ENCODE measurements around the gene SLC5A1. TPM values are rescaled to one million over a fixed set of nuclear protein-coding genes. Genes with fewer than 3 reads are reported as not detected.

The SLC5A1 gene
- not detected for total RNA-seq

DNA sequence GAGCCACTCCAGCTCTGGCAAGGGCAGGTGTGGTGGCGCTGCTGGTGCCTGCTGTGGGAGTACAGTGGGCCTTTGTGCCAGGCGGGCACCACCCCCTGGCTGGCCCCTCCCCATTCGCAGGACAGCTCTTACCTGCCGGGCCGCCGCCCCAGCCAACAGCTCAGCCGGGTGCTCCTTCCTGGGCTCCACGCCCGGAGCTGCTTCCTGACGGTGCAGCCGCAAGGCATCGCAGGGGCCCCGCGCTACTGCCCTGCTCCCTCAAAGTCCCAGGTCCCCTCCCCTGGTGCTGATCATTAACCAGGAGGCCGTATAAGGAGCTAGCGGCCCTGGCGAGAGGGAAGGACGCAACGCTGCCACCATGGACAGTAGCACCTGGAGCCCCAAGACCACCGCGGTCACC is at the start of gene SLC5A1:
SLC5A1 (plus strand) TSS at position 338 of the 400 bp plus-strand sequence; CDS start at position 359, 21 bp downstream.
- Mint-ChIP-seq H3K27me3 (peaks cover 74% of the 10 kb centered on the region), H3K9me3 (no peaks in the 10 kb centered on the region), H3K36me3 (ENCODE audit: low read depth) (no peaks in the 10 kb centered on the region), H3K27ac (no peak within 1 kb of the TSS), H3K4me1 (no peaks in the 10 kb centered on the region), H3K4me3 (no peak within 1 kb of the TSS)
- ChIA-PET CTCF (interaction anchor here (1.4 kb wide), 1 partner anchor 15 kb away, joined by 4 read pairs; no protein-coding TSS in a partner anchor), POLR2A (interaction anchor here (0.5 kb wide), 1 partner anchor 103 kb away, joined by 4 read pairs; no protein-coding TSS in a partner anchor)
- no peak for DNase-seq

DNA sequence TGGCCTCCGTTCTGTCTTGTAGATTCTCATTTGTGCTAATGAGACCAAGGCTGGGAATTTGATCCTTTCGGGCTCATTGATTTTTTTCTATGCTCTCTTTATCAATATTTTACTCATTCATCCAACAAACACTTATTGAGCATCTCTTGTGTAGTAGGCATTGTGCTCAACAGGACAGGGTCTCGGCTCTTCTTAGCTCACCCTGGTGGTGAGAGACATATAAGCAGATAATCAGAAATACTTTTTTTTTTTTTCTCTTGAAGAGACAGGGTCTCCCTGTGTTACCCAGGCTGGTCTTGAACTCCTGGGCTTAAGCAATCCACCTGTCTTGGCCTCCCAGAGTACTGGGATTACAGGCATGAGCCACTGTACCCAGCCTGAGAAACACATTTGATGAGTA is 48.0 kb upstream of the SLC5A1 start:
- H3K9me3 Mint-ChIP-seq, result no peaks in the 10 kb centered on the region
- ChIA-PET POLR2A (no interaction called here), CTCF (no interaction called here)
- no peak overlapping the region for H3K4me3 Mint-ChIP-seq
- peaks cover 26% of the 10 kb centered on the region for H3K27me3 Mint-ChIP-seq
- H3K4me1 Mint-ChIP-seq, result no peaks in the 10 kb centered on the region
- H3K27ac Mint-ChIP-seq, result no peak overlapping the region
- DNase-seq, result no peak
- no peaks in the 10 kb centered on the region for H3K36me3 Mint-ChIP-seq (ENCODE audit: low read depth)

DNA sequence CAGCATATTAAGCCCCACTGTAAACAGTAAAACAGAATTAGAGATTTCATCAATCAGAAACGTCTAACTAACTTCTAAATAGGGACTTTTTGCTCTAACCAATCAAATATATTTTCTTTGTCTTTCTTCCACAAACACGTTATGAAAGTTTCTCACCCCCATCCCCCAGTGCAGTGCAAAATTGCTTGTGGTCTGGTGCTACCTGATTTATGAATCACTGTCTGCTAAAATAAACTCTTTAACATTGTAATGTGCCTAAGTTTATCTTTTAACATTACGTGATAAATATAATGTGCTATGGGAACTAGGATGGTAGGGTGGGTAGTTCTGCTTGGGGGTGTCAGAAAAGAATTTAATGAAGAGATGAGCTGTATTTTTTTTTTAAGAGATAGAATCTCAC is 47.3 kb upstream of the SLC5A1 start:
- Mint-ChIP-seq H3K4me3 (no peak overlapping the region), H3K27ac (no peak overlapping the region), H3K27me3 (peaks cover 22% of the 10 kb centered on the region), H3K36me3 (ENCODE audit: low read depth) (no peaks in the 10 kb centered on the region), H3K4me1 (no peaks in the 10 kb centered on the region), H3K9me3 (no peaks in the 10 kb centered on the region)
- DNase-seq, result no peak
- POLR2A ChIA-PET, result no interaction called here
- CTCF ChIA-PET, result interaction anchor here (0.6 kb wide), 1 partner anchor 749 kb away, joined by 3 read pairs; no protein-coding TSS in a partner anchor

DNA sequence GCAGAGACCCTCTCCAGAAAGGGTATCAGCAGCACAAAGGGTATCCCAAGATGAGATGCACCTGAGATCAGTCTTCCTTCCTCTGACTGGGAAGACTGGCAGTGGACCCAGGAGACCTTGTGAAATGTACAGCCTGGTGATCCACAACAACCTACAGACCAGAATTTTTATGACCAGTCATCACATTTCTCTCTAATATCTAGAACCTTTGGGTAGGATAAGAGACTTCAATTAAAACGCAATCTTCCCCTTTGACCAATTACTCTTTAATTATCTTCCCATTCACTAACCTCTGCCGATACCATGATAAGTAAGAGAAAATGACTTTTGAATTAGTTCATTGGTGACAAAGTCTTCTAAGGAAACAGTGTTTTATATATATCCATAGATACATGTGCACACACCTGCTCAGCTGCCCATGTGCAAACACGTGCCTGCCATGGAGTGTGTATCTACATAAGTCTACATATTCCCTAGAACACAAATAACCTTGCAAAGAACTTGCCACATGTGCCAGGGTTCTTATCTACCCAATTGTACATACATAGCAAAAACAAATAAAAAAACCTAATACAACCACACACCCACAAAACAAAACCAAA is 44.2 kb upstream of the SLC5A1 start:
- H3K27me3 Mint-ChIP-seq, result peaks cover 18% of the 10 kb centered on the region
- no peak for DNase-seq

DNA sequence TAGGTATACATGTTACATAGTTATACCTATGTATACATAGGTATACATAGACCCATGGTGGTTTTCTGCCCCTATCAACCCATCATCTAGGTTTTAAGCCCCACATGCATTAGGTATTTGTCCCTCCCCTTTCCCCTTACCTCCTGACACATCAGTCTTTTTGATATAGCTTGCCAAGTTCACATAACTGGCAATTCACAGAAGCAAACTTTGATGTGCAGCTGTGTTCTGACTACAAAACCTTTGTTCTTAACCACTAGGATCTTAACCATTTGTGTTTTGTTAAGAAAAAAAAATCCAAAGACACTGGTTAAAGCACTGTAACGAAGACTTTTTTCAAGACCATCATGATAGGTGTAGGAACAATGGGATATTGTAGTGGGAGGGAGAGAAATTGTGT is 42.9 kb upstream of the SLC5A1 start:
- Mint-ChIP-seq H3K36me3 (ENCODE audit: low read depth) (no peaks in the 10 kb centered on the region), H3K4me3 (no peak overlapping the region), H3K27me3 (peaks cover 19% of the 10 kb centered on the region), H3K9me3 (no peaks in the 10 kb centered on the region), H3K27ac (no peak overlapping the region), H3K4me1 (no peaks in the 10 kb centered on the region)
- ChIA-PET CTCF (no interaction called here), POLR2A (no interaction called here)
- no peak for DNase-seq

More for the DNA sequence above, 44.2 kb upstream of the SLC5A1 start:
- POLR2A ChIA-PET, result no interaction called here
- no peaks in the 10 kb centered on the region for H3K36me3 Mint-ChIP-seq (ENCODE audit: low read depth)
- CTCF ChIA-PET, result interaction anchor here (0.7 kb wide), 1 partner anchor 86 kb away, joined by 3 read pairs; no protein-coding TSS in a partner anchor
- no peaks in the 10 kb centered on the region for H3K4me1 Mint-ChIP-seq
- H3K4me3 Mint-ChIP-seq, result no peak overlapping the region
- no peak overlapping the region for H3K27ac Mint-ChIP-seq
- no peaks in the 10 kb centered on the region for H3K9me3 Mint-ChIP-seq

DNA sequence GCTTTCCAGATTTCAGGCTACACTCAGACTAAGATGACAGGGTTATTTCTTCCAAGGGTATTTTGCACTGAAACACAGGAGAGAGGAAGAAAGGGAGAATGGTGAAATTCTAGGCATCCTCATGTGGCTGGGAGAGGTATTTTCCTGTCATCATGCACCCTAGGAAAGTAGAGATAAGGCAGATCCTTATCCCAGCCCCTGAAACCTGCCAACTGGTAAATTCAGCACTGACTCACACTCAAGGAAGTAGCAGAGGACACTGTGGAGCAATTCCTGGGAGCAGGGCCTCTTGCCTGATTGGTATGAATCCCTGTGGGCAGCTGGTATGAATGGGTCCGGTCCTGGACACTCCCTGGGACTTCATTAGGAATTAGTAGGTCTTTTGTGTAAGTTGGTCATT is 37.6 kb upstream of the SLC5A1 start:
- Mint-ChIP-seq H3K36me3 (ENCODE audit: low read depth) (no peaks in the 10 kb centered on the region), H3K9me3 (no peaks in the 10 kb centered on the region), H3K27ac (no peak overlapping the region), H3K4me1 (no peaks in the 10 kb centered on the region), H3K4me3 (no peak overlapping the region), H3K27me3 (peaks cover 21% of the 10 kb centered on the region)
- CTCF ChIA-PET, result no interaction called here
- no peak for DNase-seq
- POLR2A ChIA-PET, result no interaction called here

DNA sequence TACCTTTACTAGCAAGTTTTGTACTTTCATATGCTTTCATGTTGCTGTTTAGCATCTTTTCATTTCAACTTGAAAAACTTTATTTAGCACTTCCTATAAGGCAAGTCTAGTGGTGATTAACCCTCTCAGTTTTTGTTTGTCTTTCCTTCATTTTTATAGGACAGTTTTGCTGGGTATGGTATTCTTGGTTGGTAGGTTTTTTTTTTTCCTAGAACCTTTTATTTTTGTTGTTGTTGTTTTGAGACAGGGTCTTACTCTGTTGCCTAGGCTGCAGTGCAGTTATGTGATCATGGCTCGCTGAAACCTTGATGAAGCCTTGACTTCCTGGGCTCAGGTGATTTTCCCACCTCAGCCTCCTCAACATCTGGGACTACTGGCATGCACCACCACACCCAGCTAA is 29.9 kb upstream of the SLC5A1 start:
- CTCF ChIA-PET, result no interaction called here
- Mint-ChIP-seq H3K27ac (no peak overlapping the region), H3K4me3 (no peak overlapping the region), H3K36me3 (ENCODE audit: low read depth) (no peaks in the 10 kb centered on the region), H3K27me3 (peaks cover 22% of the 10 kb centered on the region), H3K4me1 (no peaks in the 10 kb centered on the region), H3K9me3 (peaks cover 20% of the 10 kb centered on the region)
- no peak for DNase-seq
- POLR2A ChIA-PET, result no interaction called here

DNA sequence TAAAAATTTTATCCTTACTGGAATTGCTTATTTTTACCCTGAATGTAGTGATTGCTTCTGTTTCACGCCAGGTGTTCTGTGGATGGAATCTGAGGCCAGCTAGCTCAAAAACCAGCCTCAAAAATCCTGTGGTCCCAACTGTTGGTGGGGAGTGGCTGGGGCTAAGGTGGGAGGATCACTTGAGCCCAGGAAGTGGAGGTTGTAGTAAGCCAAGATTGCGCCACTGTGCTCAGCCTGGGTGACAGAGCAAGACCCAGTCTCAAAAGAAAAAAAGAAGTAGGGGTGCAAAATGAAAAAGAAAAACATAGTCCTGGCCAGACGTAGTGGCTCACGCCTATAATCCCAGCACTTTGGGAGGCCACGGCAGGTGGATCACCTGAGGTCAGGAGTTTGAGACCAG is 27.0 kb upstream of the SLC5A1 start:
- ChIA-PET CTCF (no interaction called here), POLR2A (no interaction called here)
- Mint-ChIP-seq H3K4me1 (no peaks in the 10 kb centered on the region), H3K4me3 (no peak overlapping the region), H3K27ac (no peak overlapping the region), H3K27me3 (peaks cover 27% of the 10 kb centered on the region), H3K36me3 (ENCODE audit: low read depth) (no peaks in the 10 kb centered on the region), H3K9me3 (peaks cover 20% of the 10 kb centered on the region)
- DNase-seq, result no peak

DNA sequence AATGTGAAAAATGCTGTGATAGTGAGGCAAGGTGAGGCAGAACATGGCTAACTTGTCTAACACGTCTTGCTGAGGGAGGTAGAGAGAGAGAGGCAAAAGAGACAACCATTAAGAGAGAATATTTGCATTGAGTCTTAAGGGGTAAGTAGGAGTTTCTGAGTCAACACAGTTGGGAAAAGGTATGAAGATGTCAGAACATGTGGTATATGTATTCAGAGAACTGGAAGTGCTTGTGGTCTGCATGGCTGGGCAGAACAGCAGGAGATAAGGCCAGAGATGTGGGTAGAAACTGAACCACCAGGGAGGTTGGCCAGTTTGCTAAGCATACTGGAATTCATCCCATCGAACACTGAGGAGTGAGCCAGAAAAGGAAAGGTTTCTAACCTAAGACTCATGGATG is 25.0 kb upstream of the SLC5A1 start:
- ChIA-PET CTCF (no interaction called here), POLR2A (no interaction called here)
- Mint-ChIP-seq H3K9me3 (peaks cover 10% of the 10 kb centered on the region), H3K4me3 (no peak overlapping the region), H3K27ac (no peak overlapping the region), H3K27me3 (peaks cover 30% of the 10 kb centered on the region), H3K4me1 (no peaks in the 10 kb centered on the region), H3K36me3 (ENCODE audit: low read depth) (no peaks in the 10 kb centered on the region)
- no peak for DNase-seq

DNA sequence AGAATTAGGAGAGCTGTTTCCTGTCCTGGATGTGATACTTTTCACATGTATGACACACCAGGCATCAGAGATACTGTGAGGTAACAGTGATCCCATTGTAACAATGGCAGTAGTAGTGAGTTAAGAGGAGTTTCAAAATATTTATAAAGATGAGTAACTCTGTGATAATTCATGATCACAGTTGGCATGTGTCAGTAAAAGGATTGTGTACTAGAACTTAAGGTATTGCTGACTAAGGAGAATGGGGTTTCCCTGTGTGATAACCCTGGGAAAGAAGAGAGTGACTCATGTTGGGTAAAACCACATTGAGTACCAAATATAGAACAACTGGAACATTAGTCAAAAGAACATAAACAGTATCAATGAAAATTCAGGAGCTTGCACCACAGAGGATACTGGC is 22.9 kb upstream of the SLC5A1 start:
- H3K4me1 Mint-ChIP-seq, result no peaks in the 10 kb centered on the region
- peaks cover 2% of the 10 kb centered on the region for H3K9me3 Mint-ChIP-seq
- H3K4me3 Mint-ChIP-seq, result no peak overlapping the region
- no peaks in the 10 kb centered on the region for H3K36me3 Mint-ChIP-seq (ENCODE audit: low read depth)
- no peak overlapping the region for H3K27ac Mint-ChIP-seq
- DNase-seq, result no peak
- ChIA-PET POLR2A (no interaction called here), CTCF (no interaction called here)
- H3K27me3 Mint-ChIP-seq, result peaks cover 42% of the 10 kb centered on the region

DNA sequence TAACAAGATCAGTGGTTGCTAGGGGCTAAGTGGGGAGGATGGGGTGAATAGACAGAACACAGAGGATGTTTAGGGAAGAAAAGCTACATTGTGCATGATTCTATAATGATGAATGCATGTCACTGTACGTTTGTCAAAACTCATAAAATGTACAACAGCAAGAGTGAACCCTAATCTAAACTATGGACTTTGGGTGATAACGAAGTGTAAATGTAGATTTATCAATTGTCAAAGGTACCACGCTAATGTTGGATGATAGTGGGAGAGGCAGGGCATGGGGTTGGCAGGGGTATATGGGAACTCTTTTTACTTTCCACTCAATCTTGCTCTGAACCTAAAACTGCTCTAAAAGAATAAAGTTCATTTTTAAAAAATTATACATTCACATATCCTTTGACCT is 21.3 kb upstream of the SLC5A1 start:
- no peak for DNase-seq
- Mint-ChIP-seq H3K27me3 (peaks cover 49% of the 10 kb centered on the region), H3K27ac (no peak overlapping the region), H3K4me1 (no peaks in the 10 kb centered on the region), H3K36me3 (ENCODE audit: low read depth) (no peaks in the 10 kb centered on the region), H3K9me3 (no peaks in the 10 kb centered on the region), H3K4me3 (no peak overlapping the region)
- ChIA-PET CTCF (no interaction called here), POLR2A (no interaction called here)

DNA sequence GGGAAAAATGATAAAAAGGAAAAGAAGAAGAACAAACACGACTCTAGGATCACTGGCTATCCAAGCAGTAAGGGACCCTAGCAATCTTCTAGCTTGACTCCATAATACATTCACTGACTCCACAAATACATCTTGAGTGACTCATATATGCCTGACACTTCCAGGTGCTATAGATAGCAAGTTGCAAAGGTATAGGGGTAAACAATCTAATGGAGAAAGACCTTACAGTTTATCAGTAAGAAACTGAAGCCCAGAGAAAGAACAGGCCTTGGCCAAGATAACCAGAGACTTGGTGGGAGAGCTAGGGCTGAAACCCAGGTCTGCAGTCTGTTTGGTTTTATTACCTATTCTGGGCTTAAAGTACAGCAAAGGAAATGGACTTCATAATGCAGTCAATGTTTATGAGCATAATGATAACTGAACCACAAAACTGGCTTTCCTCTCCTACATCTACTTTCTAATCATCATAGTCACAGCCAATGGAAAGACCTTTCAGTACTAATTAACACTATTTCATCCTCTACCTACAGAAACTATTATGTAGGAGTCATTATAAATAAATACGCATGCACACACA is 19.7 kb upstream of the SLC5A1 start:
- Mint-ChIP-seq H3K27me3 (peaks cover 37% of the 10 kb centered on the region), H3K4me1 (no peaks in the 10 kb centered on the region), H3K9me3 (no peaks in the 10 kb centered on the region), H3K36me3 (ENCODE audit: low read depth) (no peaks in the 10 kb centered on the region), H3K27ac (no peak overlapping the region), H3K4me3 (no peak overlapping the region)
- no peak for DNase-seq
- POLR2A ChIA-PET, result no interaction called here
- CTCF ChIA-PET, result no interaction called here

DNA sequence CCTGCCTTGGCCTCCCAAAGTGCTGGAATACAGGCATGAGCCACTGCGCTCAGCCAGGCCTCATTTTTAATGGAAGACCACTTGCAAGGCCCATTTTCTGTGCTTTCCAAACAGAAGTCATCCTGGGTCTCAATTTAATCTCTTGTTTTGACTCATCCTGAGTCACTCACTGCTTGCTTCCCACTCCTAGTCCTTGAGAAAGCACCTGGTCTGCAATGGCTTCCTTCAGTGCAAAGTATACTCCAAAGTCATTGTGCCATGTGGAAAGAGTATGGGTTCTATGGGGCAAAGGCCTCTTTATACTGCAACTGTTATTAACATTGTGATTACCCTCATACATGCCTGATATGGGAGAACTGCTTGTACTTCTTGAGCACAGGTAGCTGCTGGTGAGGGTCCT is 18.3 kb upstream of the SLC5A1 start:
- no peak overlapping the region for H3K27ac Mint-ChIP-seq
- no peak for DNase-seq
- no peak overlapping the region for H3K4me3 Mint-ChIP-seq
- H3K4me1 Mint-ChIP-seq, result no peaks in the 10 kb centered on the region
- peaks cover 40% of the 10 kb centered on the region for H3K27me3 Mint-ChIP-seq
- ChIA-PET CTCF (no interaction called here), POLR2A (no interaction called here)
- H3K36me3 Mint-ChIP-seq (ENCODE audit: low read depth), result no peaks in the 10 kb centered on the region
- no peaks in the 10 kb centered on the region for H3K9me3 Mint-ChIP-seq

All from activated CD4-positive, alpha-beta T cell treated with anti-CD3 and anti-CD28 coated beads, Interleukin-2, amount 10 ng/mL, durations not matched to agents 7 days and 5 days (primary cell).